OCI-M2 (cell line): ENCODE results near the gene CDK2AP2.
"Not testable (repeated sequence)": the region's sequence is repeated elsewhere in the genome, so short reads cannot be mapped to it uniquely, and the experiment has no call there.

Experiments used
- DNase-seq: peaks from one replicate; lab custom pipeline; 2025; ENCODE audit not compliant: unreplicated experiment; lab: John Stamatoyannopoulos, UW

CDK2AP2 gene

DNA sequence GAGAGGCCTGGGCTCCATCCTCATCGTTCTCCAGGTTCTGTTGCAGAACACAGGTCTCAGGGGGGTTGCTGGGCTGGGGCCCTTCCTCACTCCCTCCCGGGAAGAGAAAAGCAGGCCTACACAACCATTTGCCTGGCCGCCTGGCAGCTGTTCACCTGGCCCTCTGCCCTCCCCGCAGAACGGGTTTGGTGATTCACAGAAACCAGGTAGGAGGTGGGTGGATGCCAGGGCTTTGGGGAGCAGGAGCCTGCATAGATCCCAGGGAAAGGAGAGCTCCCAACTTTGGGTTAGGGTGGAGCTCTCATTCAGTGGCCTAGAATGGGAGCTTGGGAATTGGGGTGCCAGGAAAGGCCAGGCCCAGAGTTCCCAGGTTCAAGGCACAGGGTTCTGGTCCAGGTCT, 39.9 kb downstream of the CDK2AP2 start:
- DNase-seq, result no peak

GRCh38 chr11:67466962-67467771, 40.8 kb downstream of the CDK2AP2 start:
- no peak for DNase-seq

- DNase-seq, result no peak
Observed at GRCh38 chr11:67466367-67466766, 41.6 kb downstream of the CDK2AP2 start.

DNA sequence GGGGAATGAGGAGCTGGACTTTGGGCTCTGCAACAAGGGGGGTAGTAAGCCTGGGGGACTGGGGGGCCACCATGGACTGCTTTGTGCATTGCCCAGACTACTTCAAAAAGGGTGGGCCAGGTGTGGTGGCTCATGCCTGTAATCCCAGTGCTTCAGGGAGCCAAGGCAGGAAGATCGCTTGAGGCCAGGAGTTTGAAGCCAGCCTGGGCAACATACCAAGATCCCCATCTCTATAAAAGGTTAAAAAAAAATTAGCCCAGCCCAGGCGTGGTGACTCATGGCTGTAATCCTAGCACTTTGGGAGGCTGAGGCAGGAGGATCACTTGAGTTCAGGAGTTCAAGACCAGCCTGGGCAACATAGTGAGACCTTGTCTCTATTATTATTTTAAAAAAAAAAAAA, 42.4 kb downstream of the CDK2AP2 start:
- not testable (repeated sequence) for DNase-seq

DNA sequence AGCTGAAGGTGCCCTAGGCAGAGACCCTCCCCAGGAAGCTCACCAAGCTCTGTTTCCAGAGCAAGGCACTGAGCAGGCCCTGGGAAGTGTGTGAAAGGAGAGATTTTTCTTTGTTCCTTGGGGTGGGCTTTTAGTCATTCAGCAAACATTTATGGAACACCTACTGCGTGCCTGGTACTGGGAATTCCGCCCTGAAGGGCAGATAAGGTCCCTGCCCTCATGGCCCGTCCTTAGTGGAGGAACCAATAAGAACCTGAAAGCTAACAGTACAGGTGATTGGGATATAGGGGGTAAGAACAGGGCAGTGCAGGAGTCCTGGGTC, 42.8 kb downstream of the CDK2AP2 start:
- no peak for DNase-seq

- peak; percentile 32 for DNase-seq
Observed at GRCh38 chr11:67464411-67465188, 43.4 kb downstream of the CDK2AP2 start.

- DNase-seq, result no peak
Observed at GRCh38 chr11:67463680-67464410, 44.1 kb downstream of the CDK2AP2 start.

- DNase-seq, result no peak
Observed at GRCh38 chr11:67463186-67463585, 44.8 kb downstream of the CDK2AP2 start.

GRCh38 chr11:67458266-67458665, 49.7 kb downstream of the CDK2AP2 start:
- DNase-seq, result no peak

DNA sequence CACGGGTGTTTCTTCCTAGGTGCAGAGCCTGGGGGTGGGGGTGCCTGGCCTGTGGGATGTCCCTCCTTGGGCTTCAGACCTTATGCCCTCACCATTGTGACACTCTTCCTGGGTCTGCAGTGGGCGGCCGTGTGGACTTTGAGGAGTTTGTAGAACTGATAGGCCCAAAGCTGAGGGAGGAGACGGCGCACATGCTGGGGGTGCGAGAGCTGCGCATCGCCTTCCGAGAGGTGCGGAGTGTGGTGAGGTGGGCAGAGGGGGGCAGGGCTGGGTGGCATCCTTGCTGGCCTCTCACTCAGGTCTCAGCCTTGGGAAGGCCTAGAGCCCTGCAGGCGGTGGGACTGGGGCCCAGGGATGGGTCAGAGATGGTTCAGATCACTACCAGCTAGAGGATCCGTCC, 50.5 kb downstream of the CDK2AP2 start:
- DNase-seq, result no peak
